GM18951 (cell line): Measurements from ENCODE around the gene DNAI1.

ENCODE experiments used
- POLR2A ChIP-seq: IDR thresholded peaks from 4 replicates; pipeline ENCODE4 v1.6.1; 2011; ENCODE audit warnings: mild to moderate bottlenecking; ENCODE audit not compliant: insufficient read length, insufficient read depth; ENCODE audit errors: extremely low read depth
- in situ Hi-C: fragments of 300-500 bp; cut with MboI; formaldehyde crosslinking; loops from one replicate; pipeline ENCODE4 v1.12.0; 2022; ENCODE audit warnings: low sequenced_read_pairs, mixed read lengths, inconsistent platforms; ENCODE audit not compliant: unreplicated experiment

The DNAI1 gene

GRCh38 chr9:34437006-34437925 lies 21.3 kb upstream of the DNAI1 start:
- no peak for TF ChIP-seq POLR2A
- in situ Hi-C loops = loop anchor here (10.0 kb wide), 1 partner anchor 158 kb away; no protein-coding TSS in a partner anchor

GRCh38 chr9:34437926-34438307 lies 20.7 kb upstream of the DNAI1 start:
- in situ Hi-C loops = loop anchor here (10.0 kb wide), 1 partner anchor 157 kb away; no protein-coding TSS in a partner anchor

- in situ Hi-C loops = loop anchor here (10.0 kb wide), 1 partner anchor 156 kb away; no protein-coding TSS in a partner anchor
Observed at GRCh38 chr9:34438465-34438864, 20.1 kb upstream of the DNAI1 start.

GRCh38 chr9:34440017-34440416 lies 18.6 kb upstream of the DNAI1 start:
- in situ Hi-C loops = loop anchor here (10.0 kb wide), 1 partner anchor 65 kb away; no protein-coding TSS in a partner anchor
- TF ChIP-seq POLR2A = no peak

GRCh38 chr9:34442770-34443169 lies 15.8 kb upstream of the DNAI1 start:
- in situ Hi-C loops = loop anchor here (10.0 kb wide), 1 partner anchor 62 kb away; no protein-coding TSS in a partner anchor
- TF ChIP-seq POLR2A = no peak

- in situ Hi-C loops = loop anchor here (10.0 kb wide), 1 partner anchor 61 kb away; no protein-coding TSS in a partner anchor
- no peak for TF ChIP-seq POLR2A
Observed at GRCh38 chr9:34443533-34443932, 15.1 kb upstream of the DNAI1 start.

- in situ Hi-C loops = loop anchor here (10.0 kb wide), 1 partner anchor 61 kb away; no protein-coding TSS in a partner anchor
- no peak for TF ChIP-seq POLR2A
Observed at GRCh38 chr9:34443976-34444375, 14.6 kb upstream of the DNAI1 start.

- in situ Hi-C loops = loop anchor here (10.0 kb wide), 1 partner anchor 58 kb away; no protein-coding TSS in a partner anchor
- no peak for TF ChIP-seq POLR2A
Observed at GRCh38 chr9:34446468-34446891, 12.1 kb upstream of the DNAI1 start.

- TF ChIP-seq POLR2A = no peak
- in situ Hi-C loops = loop anchor here (10.0 kb wide), 1 partner anchor 58 kb away; no protein-coding TSS in a partner anchor
Observed at GRCh38 chr9:34446951-34447350, 11.7 kb upstream of the DNAI1 start.

- no peak for TF ChIP-seq POLR2A
- in situ Hi-C loops = no loop called here
Observed at GRCh38 chr9:34450644-34451043, 8.0 kb upstream of the DNAI1 start.

GRCh38 chr9:34451135-34451534 lies 7.5 kb upstream of the DNAI1 start:
- TF ChIP-seq POLR2A = no peak
- in situ Hi-C loops = no loop called here

- TF ChIP-seq POLR2A = no peak
- in situ Hi-C loops = no loop called here
Observed at GRCh38 chr9:34451545-34451944, 7.1 kb upstream of the DNAI1 start.

GRCh38 chr9:34452568-34452967 lies 6.0 kb upstream of the DNAI1 start:
- TF ChIP-seq POLR2A = no peak
- in situ Hi-C loops = no loop called here

GRCh38 chr9:34454571-34455065 lies 4.0 kb upstream of the DNAI1 start:
- TF ChIP-seq POLR2A = no peak
- in situ Hi-C loops = no loop called here

- in situ Hi-C loops = no loop called here
- TF ChIP-seq POLR2A = no peak
Observed at GRCh38 chr9:34456151-34456550, 2.5 kb upstream of the DNAI1 start.
